Measurements from ENCODE around the gene SLC6A8.

The SLC6A8 gene

GRCh38 chrX:153642655-153643430 is 44.9 kb upstream of the SLC6A8 start:
- Histone ChIP-seq H3K4me2 (ENCODE audit: low read length) (no peak overlapping the region), H3K4me1 (no peaks in the 10 kb centered on the region), H3K79me2 (no peaks in the 10 kb centered on the region), H3K9me3 (ENCODE audit: control insufficient read depth, low read length) (no peaks in the 10 kb centered on the region), H3K9ac (no peak overlapping the region), H3K27ac (no peak overlapping the region), H3K4me3 (ENCODE audit: low read depth, low read length) (no peak overlapping the region), H3K27me3 (ENCODE audit: control insufficient read depth, insufficient read depth, low read length) (no peaks in the 10 kb centered on the region), H2AFZ (no peak overlapping the region), H3K36me3 (ENCODE audit: control insufficient read depth, insufficient read depth, low read length) (no peaks in the 10 kb centered on the region)
- no peak for TF ChIP-seq CTCF (IDR thresholded peaks at IDR 0.05)

- Histone ChIP-seq H2AFZ (no peak overlapping the region), H3K9ac (no peak overlapping the region), H3K79me2 (no peaks in the 10 kb centered on the region), H3K27me3 (ENCODE audit: control insufficient read depth, insufficient read depth, low read length) (no peaks in the 10 kb centered on the region), H3K36me3 (ENCODE audit: control insufficient read depth, insufficient read depth, low read length) (no peaks in the 10 kb centered on the region), H3K9me3 (ENCODE audit: control insufficient read depth, low read length) (no peaks in the 10 kb centered on the region), H3K4me2 (ENCODE audit: low read length) (no peak overlapping the region), H3K4me3 (ENCODE audit: low read depth, low read length) (no peak overlapping the region), H3K4me1 (no peaks in the 10 kb centered on the region), H3K27ac (no peak overlapping the region)
- no peak for TF ChIP-seq CTCF (IDR thresholded peaks at IDR 0.05)
Measured at GRCh38 chrX:153643431-153644351, 44.0 kb upstream of the SLC6A8 start.

GRCh38 chrX:153644356-153645125 is 43.2 kb upstream of the SLC6A8 start:
- no peak overlapping the region for H3K27ac ChIP-seq
- H3K9me3 ChIP-seq (ENCODE audit: control insufficient read depth, low read length), result no peaks in the 10 kb centered on the region
- H3K4me2 ChIP-seq (ENCODE audit: low read length), result no peak overlapping the region
- no peak overlapping the region for H3K4me3 ChIP-seq (ENCODE audit: low read depth, low read length)
- TF ChIP-seq CTCF (IDR thresholded peaks at IDR 0.05), result no peak
- no peaks in the 10 kb centered on the region for H3K27me3 ChIP-seq (ENCODE audit: control insufficient read depth, insufficient read depth, low read length)
- H3K9ac ChIP-seq, result no peak overlapping the region
- H3K36me3 ChIP-seq (ENCODE audit: control insufficient read depth, insufficient read depth, low read length), result no peaks in the 10 kb centered on the region
- no peak overlapping the region for H2AFZ ChIP-seq
- H3K79me2 ChIP-seq, result no peaks in the 10 kb centered on the region
- H3K4me1 ChIP-seq, result no peaks in the 10 kb centered on the region

GRCh38 chrX:153645151-153645550 is 42.6 kb upstream of the SLC6A8 start:
- H2AFZ ChIP-seq, result no peak overlapping the region
- no peaks in the 10 kb centered on the region for H3K4me1 ChIP-seq
- H3K79me2 ChIP-seq, result no peaks in the 10 kb centered on the region
- H3K9me3 ChIP-seq (ENCODE audit: control insufficient read depth, low read length), result no peaks in the 10 kb centered on the region
- no peak overlapping the region for H3K4me3 ChIP-seq (ENCODE audit: low read depth, low read length)
- H3K36me3 ChIP-seq (ENCODE audit: control insufficient read depth, insufficient read depth, low read length), result no peaks in the 10 kb centered on the region
- TF ChIP-seq CTCF (IDR thresholded peaks at IDR 0.05), result no peak
- no peak overlapping the region for H3K9ac ChIP-seq
- no peaks in the 10 kb centered on the region for H3K27me3 ChIP-seq (ENCODE audit: control insufficient read depth, insufficient read depth, low read length)
- no peak overlapping the region for H3K4me2 ChIP-seq (ENCODE audit: low read length)
- no peak overlapping the region for H3K27ac ChIP-seq
